ENCODE measurements around the gene SNAP25. TPM values are rescaled to one million over a fixed set of nuclear protein-coding genes. Genes with fewer than 3 reads are reported as not detected.
A peak's percentile ranks its signal among the peaks of the same experiment; 100 is the strongest.

SNAP25 gene
- total RNA-seq, 1 donor from 2014 or later, result 1.6 TPM

GRCh38 chr20:10216146-10216791 is 2.4 kb upstream of the SNAP25 start:
- H3K4me3 Mint-ChIP-seq (ENCODE audit: unreplicated experiment), result no peak overlapping the region

GRCh38 chr20:10217721-10218410 is 764 bp upstream of the SNAP25 start:
- no peak for TF ChIP-seq CTCF (IDR thresholded peaks at IDR 0.05)
- peaks cover 46% of the 10 kb centered on the region for H3K27me3 Mint-ChIP-seq (ENCODE audit: unreplicated experiment)
- H3K36me3 Mint-ChIP-seq (ENCODE audit: unreplicated experiment), result no peaks in the 10 kb centered on the region
- no peak for DNase-seq (ENCODE audit: extremely low spot score, unreplicated experiment)
- no peaks in the 10 kb centered on the region for H3K9me3 Mint-ChIP-seq (ENCODE audit: unreplicated experiment)
- peak overlapping the region; percentile 75 for H3K4me3 Mint-ChIP-seq (ENCODE audit: unreplicated experiment)
- H3K4me1 Mint-ChIP-seq (ENCODE audit: unreplicated experiment), result peaks cover 20% of the 10 kb centered on the region
- H3K27ac Mint-ChIP-seq (ENCODE audit: unreplicated experiment), result peak overlapping the region; percentile 51

More at GRCh38 chr20:10216146-10216791, 2.4 kb upstream of the SNAP25 start:
- no peak overlapping the region for H3K27ac Mint-ChIP-seq (ENCODE audit: unreplicated experiment)
- peaks cover 37% of the 10 kb centered on the region for H3K27me3 Mint-ChIP-seq (ENCODE audit: unreplicated experiment)
- no peak for TF ChIP-seq CTCF (IDR thresholded peaks at IDR 0.05)
- no peak for DNase-seq (ENCODE audit: extremely low spot score, unreplicated experiment)
- peaks cover 20% of the 10 kb centered on the region for H3K4me1 Mint-ChIP-seq (ENCODE audit: unreplicated experiment)
- H3K36me3 Mint-ChIP-seq (ENCODE audit: unreplicated experiment), result no peaks in the 10 kb centered on the region
- H3K9me3 Mint-ChIP-seq (ENCODE audit: unreplicated experiment), result no peaks in the 10 kb centered on the region

- Mint-ChIP-seq H3K27ac (ENCODE audit: unreplicated experiment) (no peak overlapping the region), H3K4me1 (ENCODE audit: unreplicated experiment) (peaks cover 20% of the 10 kb centered on the region), H3K4me3 (ENCODE audit: unreplicated experiment) (peak overlapping the region; percentile 73), H3K9me3 (ENCODE audit: unreplicated experiment) (no peaks in the 10 kb centered on the region), H3K36me3 (ENCODE audit: unreplicated experiment) (no peaks in the 10 kb centered on the region), H3K27me3 (ENCODE audit: unreplicated experiment) (peaks cover 41% of the 10 kb centered on the region)
- DNase-seq (ENCODE audit: extremely low spot score, unreplicated experiment), result peak; percentile 92
- TF ChIP-seq CTCF (IDR thresholded peaks at IDR 0.05), result no peak
Measured at GRCh38 chr20:10219452-10219791, 792 bp downstream of the SNAP25 start.

- Mint-ChIP-seq H3K27ac (ENCODE audit: unreplicated experiment) (no peak overlapping the region), H3K36me3 (ENCODE audit: unreplicated experiment) (no peaks in the 10 kb centered on the region), H3K27me3 (ENCODE audit: unreplicated experiment) (peaks cover 36% of the 10 kb centered on the region), H3K9me3 (ENCODE audit: unreplicated experiment) (no peaks in the 10 kb centered on the region), H3K4me1 (ENCODE audit: unreplicated experiment) (peaks cover 20% of the 10 kb centered on the region), H3K4me3 (ENCODE audit: unreplicated experiment) (no peak overlapping the region)
- no peak for TF ChIP-seq CTCF (IDR thresholded peaks at IDR 0.05)
- DNase-seq (ENCODE audit: extremely low spot score, unreplicated experiment), result no peak
Measured at GRCh38 chr20:10219993-10220750, 1.5 kb downstream of the SNAP25 start.

GRCh38 chr20:10221021-10221420 is 2.4 kb downstream of the SNAP25 start:
- H3K4me3 Mint-ChIP-seq (ENCODE audit: unreplicated experiment), result no peak overlapping the region
- H3K27ac Mint-ChIP-seq (ENCODE audit: unreplicated experiment), result no peak overlapping the region
- H3K27me3 Mint-ChIP-seq (ENCODE audit: unreplicated experiment), result peaks cover 28% of the 10 kb centered on the region
- no peaks in the 10 kb centered on the region for H3K36me3 Mint-ChIP-seq (ENCODE audit: unreplicated experiment)
- no peak for DNase-seq (ENCODE audit: extremely low spot score, unreplicated experiment)
- H3K9me3 Mint-ChIP-seq (ENCODE audit: unreplicated experiment), result no peaks in the 10 kb centered on the region
- no peak for TF ChIP-seq CTCF (IDR thresholded peaks at IDR 0.05)
- H3K4me1 Mint-ChIP-seq (ENCODE audit: unreplicated experiment), result peaks cover 20% of the 10 kb centered on the region

Data from osteocyte (in vitro differentiated cells).